Suppressor macrophage (primary cell): ENCODE results near the gene BTRC.

Source experiments
- DNase-seq, 4 experiments: peaks; one replicate each; pipeline ENCODE4 v3.0.0-alpha.2; 2020 to 2022

BTRC gene

DNA sequence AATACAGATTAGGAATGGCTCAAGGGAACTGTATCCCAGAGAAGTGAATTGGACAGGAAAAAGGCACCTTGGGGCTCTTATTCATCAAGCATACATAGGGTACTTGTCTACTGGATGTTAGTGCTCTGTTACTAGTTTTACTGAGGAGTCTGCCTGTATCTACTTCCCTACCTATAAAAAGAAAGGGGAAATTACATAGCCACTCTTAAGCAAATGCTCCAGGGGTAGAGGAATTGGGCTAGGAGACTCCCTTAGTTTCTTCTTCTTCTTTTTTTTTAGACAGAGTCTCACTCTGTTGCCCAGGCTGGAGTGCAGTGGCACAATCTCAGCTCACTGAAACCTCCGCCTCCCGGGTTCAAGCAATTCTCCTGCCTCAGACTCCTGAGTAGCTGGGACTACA lies 239.4 kb downstream of the BTRC start:
- peak; percentile 50 to 84 (median 73) for DNase-seq

DNA sequence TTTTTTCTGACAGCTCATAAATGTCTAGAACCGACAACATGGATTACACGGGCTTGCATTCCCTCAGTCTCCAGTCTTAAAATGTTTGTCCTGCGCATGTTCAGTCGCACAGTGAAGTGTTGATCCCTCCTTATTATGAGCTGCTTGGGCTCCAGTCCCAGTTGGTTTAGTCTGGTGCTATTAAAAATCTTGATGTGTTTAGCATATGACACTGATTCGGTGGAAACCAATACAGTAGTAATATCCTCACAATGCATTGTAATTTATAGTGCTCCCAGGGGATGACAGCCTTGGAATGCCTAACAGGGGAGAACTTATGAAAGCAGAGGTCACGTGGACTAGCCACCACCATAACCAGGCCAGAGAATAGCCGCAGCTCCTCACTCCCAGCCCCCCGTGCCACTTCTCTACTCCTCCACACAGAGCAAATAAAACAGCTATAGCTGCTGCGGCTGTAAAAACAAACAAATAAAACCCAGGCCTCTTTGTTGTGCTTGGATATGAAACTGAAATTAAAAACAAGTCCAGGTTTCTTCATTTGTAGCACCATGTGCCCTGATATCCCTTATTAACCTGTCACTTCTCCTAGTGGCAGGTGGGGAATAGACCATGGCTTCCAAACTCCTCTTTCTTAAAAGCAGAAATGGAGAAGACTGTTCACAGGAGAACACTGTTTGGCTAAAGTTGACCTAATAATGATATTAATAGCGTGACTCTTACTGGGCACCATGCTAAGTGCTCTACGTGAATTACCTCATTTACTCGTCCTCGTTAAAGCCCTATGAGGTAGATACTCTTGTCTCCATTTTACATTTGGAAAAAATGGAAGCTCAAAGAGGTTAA lies 241.8 kb downstream of the BTRC start:
- DNase-seq = no peak

DNA sequence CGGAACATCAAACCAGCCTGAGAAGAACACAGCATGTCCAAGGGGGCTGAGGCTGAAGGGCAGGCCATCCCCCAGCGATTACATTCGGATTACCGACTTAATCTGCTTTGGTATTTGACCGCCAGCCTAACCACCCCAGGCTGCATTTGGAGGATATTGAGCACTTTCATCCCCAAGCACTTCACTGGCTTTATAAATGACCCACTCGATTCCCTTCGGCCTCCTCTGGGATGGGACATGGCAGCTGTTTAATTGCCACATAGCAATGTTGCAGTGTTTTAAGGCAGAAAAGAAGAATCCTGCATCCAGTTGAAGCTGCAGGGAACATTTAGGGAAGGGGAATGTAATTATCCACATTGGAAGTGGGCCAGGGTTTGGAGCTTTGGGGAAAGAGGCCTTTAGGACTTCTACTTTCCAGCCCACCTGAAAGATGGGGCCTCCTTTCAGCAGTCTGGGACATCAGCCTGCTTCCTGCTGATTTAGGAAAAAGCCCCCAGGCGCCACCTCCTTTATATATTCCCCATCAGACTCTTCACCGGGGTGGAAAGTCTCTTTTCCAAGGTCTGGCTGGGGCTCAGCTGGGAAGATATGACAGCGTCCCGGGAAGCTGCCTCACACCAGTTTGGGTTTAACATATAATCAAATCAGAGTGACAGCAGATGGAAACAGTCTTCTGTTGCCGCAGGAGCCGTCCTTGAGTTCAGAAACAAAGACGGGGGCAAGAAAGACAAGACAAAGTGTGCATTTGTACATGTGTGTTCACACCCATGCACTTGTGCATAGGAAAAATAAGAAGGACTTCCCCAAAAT lies 243.3 kb downstream of the BTRC start:
- no peak for DNase-seq

DNA sequence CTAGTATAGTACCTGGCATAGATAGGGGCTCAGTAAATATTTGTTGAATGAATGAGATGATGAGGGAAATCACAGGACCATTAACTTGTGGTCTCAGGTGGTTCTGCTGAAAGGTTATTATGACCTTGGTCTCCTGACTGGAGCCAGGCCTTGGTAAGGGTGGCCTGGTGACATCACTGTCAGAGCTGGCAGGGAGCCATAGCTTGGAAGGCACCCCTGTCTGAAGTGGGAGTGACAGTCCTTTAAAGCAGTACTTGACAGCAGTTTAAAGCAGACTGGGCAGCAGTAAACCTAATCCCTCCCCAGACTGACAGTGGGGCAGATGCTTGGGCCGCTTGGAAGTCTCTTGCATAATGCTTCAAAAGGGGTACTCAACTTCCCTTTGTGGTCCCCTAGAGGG lies 247.6 kb downstream of the BTRC start:
- peak in 1 of 4 experiments; percentile 5 for DNase-seq

DNA sequence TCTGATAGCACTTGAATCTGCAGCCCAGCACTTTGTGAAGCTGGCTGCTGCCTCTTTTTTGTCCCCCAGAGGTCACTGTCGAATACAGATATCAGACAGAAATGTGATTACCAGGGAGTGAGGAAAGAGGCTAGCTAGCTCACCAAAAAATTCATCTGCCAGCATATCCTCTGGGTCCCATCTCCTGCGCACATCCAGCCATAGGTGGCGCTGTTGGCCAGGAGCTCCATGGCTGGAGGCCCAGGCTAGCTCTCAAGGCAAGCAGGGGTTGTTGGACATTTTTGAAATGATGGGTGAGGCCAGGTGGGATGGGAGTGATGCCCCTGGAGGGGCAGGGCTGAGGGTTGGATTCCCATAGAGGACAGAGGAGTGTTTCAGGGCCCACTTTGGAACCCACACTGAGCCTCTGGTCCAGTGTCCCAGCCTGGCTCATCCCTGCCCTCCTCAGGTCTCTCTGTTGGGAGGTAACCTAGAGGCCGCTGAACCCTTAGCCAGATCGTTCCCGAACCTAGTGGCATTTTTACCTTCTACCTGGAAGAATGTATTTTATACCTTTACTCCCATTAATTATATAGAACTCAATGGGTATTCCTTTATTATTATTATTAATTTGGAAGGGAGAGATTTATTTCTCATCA lies 248.9 kb downstream of the BTRC start:
- peak; percentile 72 to 80 (median 79) for DNase-seq
